Osteocyte (in vitro differentiated cells): Measurements from ENCODE around the gene NOP14. TPM values are rescaled to one million over a fixed set of nuclear protein-coding genes. Genes with fewer than 3 reads are reported as not detected.

Experiments used
- DNase-seq: peaks from one replicate; pipeline ENCODE4 v3.0.0; 2021; ENCODE audit warnings: mixed read lengths; ENCODE audit not compliant: unreplicated experiment; ENCODE audit errors: extremely low spot score
- H3K27ac Mint-ChIP-seq: one replicate; pipeline ENCODE4 v1.8.0; 2021; ENCODE audit warnings: mild to moderate bottlenecking, mixed read lengths; ENCODE audit not compliant: unreplicated experiment
- H3K27me3 Mint-ChIP-seq: one replicate; pipeline ENCODE4 v1.8.0; 2021; ENCODE audit warnings: mixed read lengths; ENCODE audit not compliant: unreplicated experiment
- H3K36me3 Mint-ChIP-seq: one replicate; pipeline ENCODE4 v1.8.0; 2021; ENCODE audit warnings: mixed read lengths; ENCODE audit not compliant: unreplicated experiment
- H3K4me1 Mint-ChIP-seq: one replicate; pipeline ENCODE4 v1.8.0; 2021; ENCODE audit warnings: mixed read lengths; ENCODE audit not compliant: unreplicated experiment
- H3K4me3 Mint-ChIP-seq: one replicate; pipeline ENCODE4 v1.8.0; 2021; ENCODE audit warnings: mild to moderate bottlenecking, moderate library complexity, mixed read lengths; ENCODE audit not compliant: unreplicated experiment
- H3K9me3 Mint-ChIP-seq: one replicate; pipeline ENCODE4 v1.8.0; 2021; ENCODE audit warnings: mixed read lengths; ENCODE audit not compliant: unreplicated experiment
- CTCF ChIP-seq: fragments of 200-600 bp; sonication (generic); IDR thresholded peaks from 2 replicates; pipeline ENCODE4 v1.5.0; 2021; ENCODE audit warnings: antibody characterized with exemption, mild to moderate bottlenecking, moderate library complexity
- total RNA-seq: library from RNA; stranded (reverse); gene quantifications from 2 replicates; pipeline ENCODE4 v1.2.1, GENCODE V29; 2021

Gene NOP14
- total RNA-seq, 1 donor from 2014 or later: 29.6 TPM

GRCh38 chr4:2932951-2933565, 30.1 kb downstream of the NOP14 start:
- H3K4me1 Mint-ChIP-seq: peaks cover 26% of the 10 kb centered on the region
- no peak for TF ChIP-seq CTCF
- peak overlapping the region; percentile 78 for H3K27ac Mint-ChIP-seq
- H3K4me3 Mint-ChIP-seq: peak overlapping the region; percentile 78
- peaks cover 11% of the 10 kb centered on the region for H3K36me3 Mint-ChIP-seq
- no peak for DNase-seq
- no peaks in the 10 kb centered on the region for H3K9me3 Mint-ChIP-seq
- no peaks in the 10 kb centered on the region for H3K27me3 Mint-ChIP-seq

- H3K27ac Mint-ChIP-seq: peak overlapping the region; percentile 78
- no peaks in the 10 kb centered on the region for H3K9me3 Mint-ChIP-seq
- H3K36me3 Mint-ChIP-seq: peaks cover 17% of the 10 kb centered on the region
- TF ChIP-seq CTCF: no peak
- no peaks in the 10 kb centered on the region for H3K27me3 Mint-ChIP-seq
- H3K4me1 Mint-ChIP-seq: peaks cover 26% of the 10 kb centered on the region
- peak overlapping the region; percentile 78 for H3K4me3 Mint-ChIP-seq
- no peak for DNase-seq
Measured at GRCh38 chr4:2932321-2932950, 30.8 kb downstream of the NOP14 start.

- peaks cover 23% of the 10 kb centered on the region for H3K4me1 Mint-ChIP-seq
- H3K27me3 Mint-ChIP-seq: no peaks in the 10 kb centered on the region
- peaks cover 18% of the 10 kb centered on the region for H3K36me3 Mint-ChIP-seq
- no peak for DNase-seq
- H3K27ac Mint-ChIP-seq: peak overlapping the region; percentile 41
- peak overlapping the region; percentile 26 for H3K4me3 Mint-ChIP-seq
- TF ChIP-seq CTCF: no peak
- no peaks in the 10 kb centered on the region for H3K9me3 Mint-ChIP-seq
Measured at GRCh38 chr4:2931512-2932301, 31.5 kb downstream of the NOP14 start.

DNA sequence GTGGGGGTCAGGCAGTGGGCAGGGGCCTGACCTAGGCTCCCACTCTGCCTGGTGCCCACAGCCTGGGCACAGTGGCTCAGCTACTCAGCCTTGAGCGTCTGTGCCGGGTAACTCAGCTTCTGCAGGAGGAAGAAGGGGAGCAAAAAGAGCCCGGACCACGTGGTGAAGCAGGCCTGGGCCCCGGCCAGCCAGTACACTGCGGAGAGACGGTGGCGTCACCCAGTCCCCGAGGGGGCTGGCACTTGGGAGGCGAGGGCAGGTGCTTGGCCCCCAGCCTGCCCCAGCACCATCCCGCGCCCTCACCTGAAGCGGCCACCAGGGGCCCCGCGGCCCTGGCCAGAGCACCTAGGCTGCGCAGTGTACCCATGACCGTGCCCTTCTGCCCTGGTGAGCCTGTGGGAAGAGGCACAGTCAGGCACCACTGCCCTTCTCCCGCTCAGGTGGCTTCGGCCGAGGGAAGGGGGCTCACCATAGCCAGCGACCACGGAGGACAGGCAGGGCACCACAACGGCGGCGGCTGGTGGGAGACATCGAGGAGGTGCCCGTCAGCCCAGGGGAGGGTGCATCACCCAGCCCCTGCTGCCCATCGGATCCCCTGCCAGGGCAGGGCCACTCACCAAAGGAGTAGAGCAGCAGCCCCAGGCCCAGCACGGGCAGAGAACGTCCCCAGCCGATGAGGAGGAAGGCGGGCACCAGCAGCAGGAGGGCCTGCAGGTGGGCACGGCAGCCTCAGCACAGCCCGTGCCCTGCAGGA, 32.3 kb downstream of the NOP14 start:
- no peaks in the 10 kb centered on the region for H3K27me3 Mint-ChIP-seq
- peaks cover 21% of the 10 kb centered on the region for H3K36me3 Mint-ChIP-seq
- H3K9me3 Mint-ChIP-seq: no peaks in the 10 kb centered on the region
- no peak overlapping the region for H3K27ac Mint-ChIP-seq
- no peak overlapping the region for H3K4me3 Mint-ChIP-seq
- TF ChIP-seq CTCF: no peak
- no peak for DNase-seq
- H3K4me1 Mint-ChIP-seq: peaks cover 18% of the 10 kb centered on the region
